HepG2 (cell line): ENCODE results near the gene HEPACAM. TPM values are rescaled to one million over a fixed set of nuclear protein-coding genes. Genes with fewer than 3 reads are reported as not detected.

Experiments used
- GTF2F1 ChIP-seq: fragments of 150-350 bp; IDR thresholded peaks from 2 replicates; pipeline ENCODE4 v1.6.1; 2014; ENCODE audit warnings: low read length
- GZF1 ChIP-seq: sonication (generic); formaldehyde crosslinking; IDR thresholded peaks from 2 replicates; pipeline ENCODE4 v1.5.1; 2020; ENCODE audit warnings: mild to moderate bottlenecking, missing genetic modification reagents
- PBX3 ChIP-seq: sonication (generic); formaldehyde crosslinking; IDR thresholded peaks from 2 replicates; pipeline ENCODE4 v1.8.1; 2023; ENCODE audit warnings: missing genetic modification reagents, inconsistent platforms, borderline replicate concordance
- ZBTB49 ChIP-seq: sonication (generic); formaldehyde crosslinking; IDR thresholded peaks from 2 replicates; pipeline ENCODE4 v1.4.0; 2020; ENCODE audit warnings: missing genetic modification reagents, borderline replicate concordance
- ZC3H13 ChIP-seq: sonication (generic); formaldehyde crosslinking; IDR thresholded peaks from 2 replicates; pipeline ENCODE4 v1.8.1; 2023; ENCODE audit warnings: mild to moderate bottlenecking, missing genetic modification reagents, moderate library complexity
- ZNF12 ChIP-seq: sonication (generic); formaldehyde crosslinking; IDR thresholded peaks from 2 replicates; pipeline ENCODE4 v1.5.0; 2020; ENCODE audit warnings: missing genetic modification reagents
- ZNF318 ChIP-seq: sonication (generic); formaldehyde crosslinking; IDR thresholded peaks from 2 replicates; pipeline ENCODE4 v1.4.0; 2020; ENCODE audit warnings: mild to moderate bottlenecking, missing genetic modification reagents
- ZNF503 ChIP-seq: sonication (generic); formaldehyde crosslinking; IDR thresholded peaks from 2 replicates; pipeline ENCODE4 v1.4.0; 2020; ENCODE audit warnings: missing genetic modification reagents
- ZNF512B ChIP-seq: sonication (generic); formaldehyde crosslinking; IDR thresholded peaks from 2 replicates; pipeline ENCODE4 v1.5.1; 2020; ENCODE audit warnings: missing genetic modification reagents, mild to moderate bottlenecking, borderline replicate concordance
- ZZZ3 ChIP-seq: sonication (generic); formaldehyde crosslinking; IDR thresholded peaks from 2 replicates; pipeline ENCODE4 v1.4.0; 2020; ENCODE audit warnings: missing genetic modification reagents, mild to moderate bottlenecking, borderline replicate concordance
- polyA plus RNA-seq, 8 experiments: library from polyadenylated mRNA; depleted of rRNA in 3 of 8; stranded (reverse) in 7 of 8; unstranded in 1 of 8; fragments of >200 nt; fragmentation: Illumina TruSeq in 4 of 8; extraction: Trizol in 4 of 8; gene quantifications; 2 replicates each; pipeline versions ENCODE4 v1.2.1 to v1.2.3, GENCODE V29; 2011 to 2016; ENCODE audit warnings: low read depth in 4 of 8, missing spikeins in 1 of 8, mixed read lengths in 1 of 8; ENCODE audit not compliant: insufficient read depth in 1 of 8
- total RNA-seq, 5 experiments: library from RNA; depleted of rRNA; stranded (reverse); fragments of >200 nt; fragmentation: Illumina TruSeq; extraction: Trizol; gene quantifications; 2 replicates each; pipeline ENCODE4 v1.2.3, GENCODE V29; 2016; ENCODE audit warnings: low read depth in 1 of 5

HEPACAM gene
- total and polyA plus RNA-seq, 2 of the 13 experiments (the other 11 are each of a cell fraction or from before 2014, with no cell fraction given): 66.9 to 121 TPM

- TF ChIP-seq ZNF503 (CRISPR knock-in tag) (no peak), ZBTB49 (CRISPR knock-in tag) (no peak), ZZZ3 (CRISPR knock-in tag) (no peak), ZNF512B (CRISPR knock-in tag) (no peak), ZNF12 (no peak), ZNF318 (CRISPR knock-in tag) (no peak), PBX3 (CRISPR knock-in tag) (no peak), GTF2F1 (no peak), GZF1 (no peak), ZC3H13 (no peak)
These were observed 2.4 kb upstream of the HEPACAM start (continued) for GRCh38 chr11:124938206-124938765.
